SK-MEL-5 (cell line): Measurements from ENCODE around the gene FAU. TPM values are rescaled to one million over a fixed set of nuclear protein-coding genes. Genes with fewer than 3 reads are reported as not detected.
"Not testable (repeated sequence)": the region's sequence is repeated elsewhere in the genome, so short reads cannot be mapped to it uniquely, and the experiment has no call there.

ENCODE experiments used
- DNase-seq: peaks from one replicate; pipeline ENCODE4 v3.0.0-alpha.2; 2016; ENCODE audit warnings: low read depth, low spot score
- in situ Hi-C: cut with HindIII; loops from 2 replicates; pipeline ENCODE4 v1.10.0; 2016; ENCODE audit warnings: low sequenced_read_pairs, high pct_unique_total_duplicates, low pct_unique_long_range_greater_than_20kb
- polyA plus RNA-seq, 2 experiments: library from polyadenylated mRNA; depleted of rRNA; stranded (reverse); fragments of >200 nt; gene quantifications; 2 replicates each; pipeline ENCODE4 v1.2.3, GENCODE V29; 2015
- total RNA-seq: library from RNA; depleted of rRNA; stranded (reverse); fragments of >200 nt; shearing (Covaris generic); gene quantifications from 2 replicates; pipeline ENCODE4 v1.2.3, GENCODE V29; 2014; rRNA removed

FAU gene
- total RNA-seq, result 196 and 229 TPM in 2 replicates
- 240 and 425 TPM in 2 replicates for polyA plus RNA-seq (2015; cell fraction: cytosol; rRNA removed)
- 34.5 and 47.6 TPM in 2 replicates for polyA plus RNA-seq (2015; cell fraction: nucleus; rRNA removed)

DNA sequence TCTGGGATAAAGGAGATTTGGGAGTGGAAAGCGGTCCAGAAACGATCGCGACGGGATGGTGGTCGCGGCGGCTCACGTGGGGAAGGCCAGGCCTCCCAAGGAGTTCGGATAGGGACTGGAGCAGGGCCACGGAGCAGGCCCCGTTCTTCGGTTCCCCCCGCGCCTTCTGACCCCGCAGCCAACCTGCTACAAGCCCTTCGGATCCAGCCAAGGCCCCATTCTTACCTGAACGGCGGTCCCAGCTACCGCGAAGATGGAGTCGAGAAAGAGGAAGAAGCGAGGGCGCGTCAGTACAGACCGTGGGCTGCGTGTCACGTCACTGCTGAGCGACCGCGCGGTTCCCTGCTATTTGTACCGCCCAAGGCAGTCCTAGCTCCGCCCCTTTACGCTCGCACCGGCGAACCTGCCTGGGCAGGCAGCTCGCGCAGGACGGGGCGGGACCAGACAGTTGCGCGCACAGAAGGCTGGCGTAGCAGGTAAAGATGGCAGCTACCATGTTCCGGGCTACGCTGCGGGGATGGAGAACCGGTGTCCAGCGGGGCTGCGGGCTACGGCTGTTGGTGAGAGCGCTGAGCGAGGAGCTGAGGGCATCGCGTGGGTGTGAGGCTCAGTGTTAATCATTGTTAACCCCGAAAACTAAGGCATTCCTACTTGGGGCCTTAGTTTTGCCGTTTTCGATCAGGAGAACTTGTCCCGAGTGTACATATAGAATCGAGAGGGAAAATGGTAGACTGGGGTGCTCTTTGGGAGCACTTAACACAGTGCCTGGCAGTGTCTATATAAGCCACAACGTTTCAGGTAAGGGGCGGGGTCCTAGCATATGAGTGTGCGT, at the start of gene FAU, which contains the start of gene MRPL49:
FAU (minus strand) TSS at position 270 of the 832 bp plus-strand sequence. CDS start 321 bp downstream, outside the sequence.
MRPL49 (plus strand) TSS at position 457 of the 832 bp plus-strand sequence; CDS start at position 483, 26 bp downstream.
- in situ Hi-C loops, result no loop called here
- DNase-seq, result peak; percentile 96

DNA sequence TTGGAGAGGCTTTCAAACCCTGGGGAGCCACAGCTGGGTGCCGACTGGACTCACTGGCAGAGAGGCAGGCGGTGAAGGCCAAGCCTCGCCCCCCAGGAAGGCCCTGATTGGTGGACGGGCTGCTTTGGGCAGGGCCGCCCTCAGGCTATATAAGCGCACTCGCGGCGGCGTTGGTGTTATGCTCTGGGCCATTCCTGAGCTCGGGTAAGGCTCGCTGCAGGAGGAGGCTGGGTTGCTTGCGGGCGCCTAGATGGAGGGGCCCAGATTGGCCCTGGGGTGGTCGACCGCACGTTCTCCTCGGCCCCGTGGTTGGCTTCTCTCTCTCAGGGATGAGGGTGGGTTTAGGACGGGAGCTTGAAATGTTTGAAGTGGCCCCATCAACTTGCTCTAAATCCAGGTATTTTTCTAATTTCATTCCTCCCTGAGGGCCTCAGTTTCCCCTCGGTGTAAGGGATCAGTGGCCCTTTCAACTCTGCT, 48.2 kb upstream of the FAU start, which contains the start of gene SPDYC:
SPDYC (plus strand) TSS at position 176 of the 477 bp plus-strand sequence. CDS start 1,125 bp downstream, outside the sequence.
- DNase-seq, result no peak
- in situ Hi-C loops, result no loop called here

DNA sequence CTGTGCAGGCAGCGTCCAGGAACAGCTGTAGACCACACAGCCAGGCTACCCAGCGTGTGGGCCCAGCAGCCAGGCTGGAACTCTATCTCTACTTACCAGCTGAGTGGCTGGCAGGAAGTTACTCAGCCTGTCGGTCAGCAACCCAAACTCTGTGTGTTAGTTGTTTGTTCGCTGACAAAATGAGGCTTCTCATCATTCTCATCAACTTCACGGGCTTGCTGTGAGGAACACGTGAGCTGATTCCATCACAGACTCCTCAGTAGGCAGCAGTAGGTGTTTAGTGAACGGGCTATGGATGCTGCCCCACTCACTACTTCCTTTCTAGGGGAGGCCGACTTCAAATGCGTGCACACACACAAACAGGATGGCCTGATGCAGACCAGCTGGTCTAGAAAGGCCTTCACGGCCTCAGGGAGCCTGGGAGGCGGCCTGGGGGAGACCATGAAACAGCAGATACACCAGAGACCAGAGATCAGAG, 47.3 kb upstream of the FAU start:
- in situ Hi-C loops, result no loop called here
- DNase-seq, result no peak

DNA sequence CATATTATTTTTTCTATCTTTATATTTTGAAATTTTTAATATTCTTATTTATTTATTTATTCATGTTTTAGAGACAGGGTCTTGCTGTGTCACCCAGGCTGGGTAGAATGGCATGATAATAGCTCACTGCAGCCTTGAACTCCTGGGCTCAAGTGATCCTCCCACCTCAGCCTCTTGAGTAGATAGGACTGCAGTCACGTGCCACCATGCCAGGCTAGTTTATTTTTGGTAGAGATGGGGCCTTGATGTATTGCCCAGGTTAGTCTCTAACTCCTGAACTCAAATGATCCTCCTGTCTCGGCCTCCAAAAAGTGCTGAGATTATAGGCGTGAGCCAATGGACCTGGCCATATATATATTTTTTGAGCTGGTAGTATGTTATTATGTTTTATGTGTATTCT, 45.7 kb upstream of the FAU start:
- no peak for DNase-seq
- in situ Hi-C loops, result no loop called here

DNA sequence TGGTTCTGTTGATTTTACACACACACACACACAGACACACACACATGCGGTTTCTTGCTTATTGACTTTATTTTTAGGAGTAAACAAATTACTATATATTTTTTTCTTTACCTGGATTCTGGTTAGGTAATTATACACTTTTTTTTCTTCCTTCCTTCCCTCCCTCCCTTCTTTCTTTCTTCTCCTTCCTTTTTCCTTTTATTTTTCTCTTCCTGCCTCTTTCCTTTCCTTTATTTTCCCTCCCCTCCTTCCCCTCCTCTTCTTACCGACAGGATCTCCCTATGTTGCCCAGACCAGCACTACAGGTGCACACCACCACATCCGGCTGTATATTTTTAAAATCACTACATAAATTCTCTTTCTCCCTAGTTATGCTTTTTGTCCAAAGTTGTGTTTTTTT, 45.0 kb upstream of the FAU start:
- DNase-seq, result no peak
- in situ Hi-C loops, result no loop called here

DNA sequence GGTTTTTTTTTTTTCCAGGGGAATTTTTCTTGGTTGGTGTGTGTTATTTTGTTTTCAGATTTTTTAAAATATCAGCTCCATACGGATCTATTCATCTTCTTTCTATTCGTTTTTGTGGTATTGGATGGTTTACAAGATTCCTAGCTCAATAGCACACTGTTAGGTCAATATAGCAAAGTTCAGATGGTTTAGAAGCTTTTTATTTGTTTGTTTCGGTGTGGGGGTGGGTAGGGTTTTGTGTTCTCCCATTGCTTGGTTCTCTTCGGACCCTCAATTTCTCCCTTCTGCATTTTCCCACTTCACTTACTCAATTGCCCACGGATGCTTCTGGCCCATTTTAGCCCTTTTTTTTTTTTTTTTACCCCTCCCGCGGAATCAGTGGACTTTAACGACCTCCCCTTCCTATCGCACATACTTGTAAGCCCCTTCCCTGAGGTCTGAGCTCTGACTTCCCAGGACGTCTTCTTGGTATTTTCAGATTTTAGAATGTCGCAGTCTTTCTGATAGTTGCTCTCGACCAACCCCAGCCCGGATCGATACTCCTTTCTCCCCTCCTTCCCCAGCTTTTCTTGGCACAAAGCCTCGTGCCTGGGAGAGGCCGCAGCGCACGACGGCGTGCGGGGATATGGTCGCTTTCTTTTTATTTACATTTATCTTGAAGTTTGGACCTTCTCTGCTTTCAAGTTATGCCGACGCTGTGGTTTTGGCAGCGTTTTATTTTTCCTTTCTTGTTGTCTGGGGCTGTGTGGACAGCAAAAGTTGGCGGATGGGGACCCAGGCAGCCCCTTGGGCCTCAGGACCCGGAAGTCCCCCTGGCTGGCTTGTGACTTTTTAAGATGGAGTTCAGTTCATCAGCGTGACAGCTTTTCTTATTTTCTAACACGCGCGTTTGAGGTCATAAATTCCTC, 43.7 kb upstream of the FAU start:
- no peak for DNase-seq
- in situ Hi-C loops, result no loop called here

DNA sequence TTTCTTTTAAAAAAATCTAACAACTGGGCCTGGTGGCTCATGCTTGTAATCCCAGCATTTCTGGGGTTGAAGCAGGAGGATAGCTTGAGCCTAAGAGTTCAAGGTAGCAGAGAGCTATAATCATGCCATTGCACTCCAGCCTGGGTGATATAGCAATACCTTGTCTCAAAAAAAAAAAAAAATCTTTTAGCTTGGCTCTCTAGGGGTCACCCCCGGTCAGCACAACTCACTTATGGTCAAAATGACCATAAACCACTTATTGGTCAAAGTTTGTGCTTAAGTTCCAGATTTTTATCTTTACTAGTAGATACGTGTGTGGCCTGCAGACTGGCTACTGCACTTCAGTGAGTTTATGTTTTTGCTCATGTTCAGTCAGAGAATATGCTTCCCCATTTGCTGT, 41.8 kb upstream of the FAU start:
- DNase-seq, result no peak

DNA sequence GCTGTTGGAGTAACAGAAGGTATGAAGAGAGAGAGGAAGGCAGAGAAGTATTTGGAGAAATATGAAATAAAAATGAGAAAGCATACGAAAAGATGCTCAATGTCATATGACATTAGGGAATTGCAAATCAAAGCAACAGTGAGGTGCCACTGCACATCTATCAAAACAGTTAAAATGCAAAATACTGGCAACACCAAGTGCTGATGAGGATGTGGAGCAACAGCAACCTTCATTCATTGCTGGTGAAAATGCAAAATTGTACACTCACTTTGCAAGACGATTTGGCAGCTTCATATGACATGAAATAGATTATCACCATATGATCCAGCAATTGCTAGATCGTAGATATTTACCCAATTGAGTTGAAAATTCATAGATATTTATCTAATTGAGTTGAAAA, 38.7 kb upstream of the FAU start:
- DNase-seq, result no peak
- in situ Hi-C loops, result no loop called here

More for the DNA sequence above, 41.8 kb upstream of the FAU start:
- in situ Hi-C loops, result no loop called here

DNA sequence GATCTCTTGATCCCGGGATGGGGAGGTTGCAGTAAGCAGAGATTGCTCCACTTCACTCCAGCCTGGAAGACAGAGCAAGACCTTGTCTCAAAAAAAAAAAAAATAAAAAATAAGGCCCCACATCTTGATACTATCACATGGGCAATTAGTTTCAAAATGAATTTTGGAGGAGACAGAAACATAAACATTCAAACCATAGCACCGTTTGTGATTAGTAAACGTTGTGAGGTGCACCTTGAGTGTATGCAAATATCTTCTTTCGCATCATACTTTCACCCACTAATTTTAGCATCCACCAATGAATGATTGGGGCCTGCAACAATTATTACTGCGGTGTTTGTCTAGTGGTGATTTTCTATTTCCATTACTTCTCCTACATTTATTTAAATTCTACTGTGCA, 37.1 kb upstream of the FAU start:
- no peak for DNase-seq
- in situ Hi-C loops, result no loop called here

DNA sequence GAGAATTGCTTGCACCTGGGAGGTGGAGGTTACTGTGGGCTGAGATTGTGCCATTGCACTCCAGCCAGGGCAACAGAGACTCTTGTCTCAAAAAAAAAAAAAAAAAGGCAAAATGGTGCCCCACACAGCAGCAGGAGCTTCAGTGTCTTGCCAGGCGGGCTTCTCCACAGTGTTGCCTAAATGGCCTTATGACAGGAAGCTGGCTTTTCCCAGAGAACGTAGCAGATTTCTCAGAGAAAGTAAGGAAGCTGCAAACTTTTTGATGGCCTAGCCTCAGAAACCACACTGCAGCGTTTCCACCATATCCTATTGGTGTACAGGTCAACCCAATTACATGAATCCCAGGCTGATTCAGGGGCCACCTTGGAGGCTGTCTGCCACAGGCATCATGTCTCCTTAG, 35.4 kb upstream of the FAU start:
- no peak for DNase-seq
- in situ Hi-C loops, result no loop called here

DNA sequence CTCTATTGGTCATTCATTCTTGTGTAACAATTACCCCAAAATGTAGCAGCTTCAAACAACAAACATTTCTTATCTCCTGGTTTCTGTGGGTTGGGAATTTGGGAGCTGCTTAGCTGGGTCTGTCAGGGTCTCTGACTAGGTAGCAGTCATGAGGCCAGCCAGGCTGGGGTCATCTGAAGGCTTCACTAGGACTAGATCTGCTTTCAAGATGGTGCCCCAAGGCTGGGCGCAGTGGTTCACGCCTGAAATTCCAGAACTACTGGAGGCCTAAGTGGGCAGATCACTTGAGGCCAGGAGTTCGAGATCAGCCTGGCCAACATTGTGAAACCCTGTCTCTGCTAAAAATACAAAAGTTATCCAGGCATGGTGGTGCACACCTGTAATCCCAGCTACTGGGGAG, 35.0 kb upstream of the FAU start:
- in situ Hi-C loops, result no loop called here
- DNase-seq, result no peak

DNA sequence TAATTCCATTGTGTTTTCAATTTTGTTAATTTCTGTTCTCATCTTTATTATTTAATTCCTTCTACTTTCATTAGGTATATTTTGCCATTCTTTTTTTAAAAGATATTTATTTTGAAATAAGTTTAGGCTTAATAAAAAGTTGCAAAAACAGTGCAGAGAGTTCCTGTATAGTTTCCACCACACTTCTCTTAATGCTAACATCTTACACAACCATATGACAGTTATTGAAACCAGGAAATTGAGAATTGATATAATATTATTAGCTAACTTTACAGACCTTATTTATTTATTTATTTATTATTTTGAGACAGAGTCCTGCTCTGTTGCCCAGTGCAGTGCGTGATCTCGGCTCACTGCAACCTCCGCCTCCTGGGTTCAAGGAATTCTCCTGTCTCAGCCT, 34.3 kb upstream of the FAU start:
- DNase-seq, result no peak
- in situ Hi-C loops, result no loop called here

DNA sequence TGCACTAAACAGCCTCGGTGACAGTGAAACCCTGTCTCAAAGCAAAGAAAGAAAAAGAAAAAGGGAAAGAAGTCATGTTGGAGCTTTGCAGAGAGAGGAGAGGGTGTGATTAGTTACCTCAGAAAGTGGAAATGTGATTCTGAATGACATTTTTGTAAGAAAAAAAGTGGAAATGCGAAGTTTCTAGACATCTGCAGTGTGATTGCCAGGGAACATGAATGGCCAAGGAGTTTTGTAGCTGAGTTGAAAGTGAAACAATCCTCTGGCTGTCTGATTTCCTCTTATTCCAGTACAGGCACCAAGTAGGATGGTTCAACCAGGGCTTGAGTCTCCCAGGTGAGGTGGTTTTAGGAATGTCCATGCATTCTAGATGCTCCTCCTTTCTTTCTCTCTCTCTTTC, 30.2 kb upstream of the FAU start:
- DNase-seq, result no peak
- in situ Hi-C loops, result no loop called here

DNA sequence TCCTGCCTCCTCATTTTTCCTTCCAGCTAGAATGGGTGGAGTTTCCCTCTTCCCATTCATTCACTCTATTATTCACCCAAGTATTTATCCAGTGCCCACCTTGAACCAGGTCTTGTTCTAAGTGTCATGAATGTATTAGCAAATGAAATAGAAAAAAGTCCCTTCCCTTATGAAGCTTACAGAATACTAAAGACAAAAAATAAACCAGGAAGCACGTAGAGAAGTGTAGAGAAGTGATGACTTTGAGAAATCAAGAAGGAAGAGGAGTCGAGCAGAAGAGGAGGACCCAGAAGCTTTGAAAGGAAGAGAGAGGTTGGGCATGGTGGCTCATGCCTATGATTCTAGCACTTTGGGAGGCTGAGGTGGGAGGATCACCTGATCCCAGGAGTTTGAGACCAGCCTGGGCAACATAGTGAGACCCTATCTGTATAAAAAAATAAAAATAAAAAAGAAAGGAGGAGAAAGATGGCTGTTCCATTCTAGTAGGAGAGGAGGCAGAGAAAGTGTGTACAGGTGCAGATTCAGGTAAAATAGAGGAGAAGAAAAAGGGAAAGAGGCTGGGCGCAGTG, 29.5 kb upstream of the FAU start:
- in situ Hi-C loops, result no loop called here
- no peak for DNase-seq

DNA sequence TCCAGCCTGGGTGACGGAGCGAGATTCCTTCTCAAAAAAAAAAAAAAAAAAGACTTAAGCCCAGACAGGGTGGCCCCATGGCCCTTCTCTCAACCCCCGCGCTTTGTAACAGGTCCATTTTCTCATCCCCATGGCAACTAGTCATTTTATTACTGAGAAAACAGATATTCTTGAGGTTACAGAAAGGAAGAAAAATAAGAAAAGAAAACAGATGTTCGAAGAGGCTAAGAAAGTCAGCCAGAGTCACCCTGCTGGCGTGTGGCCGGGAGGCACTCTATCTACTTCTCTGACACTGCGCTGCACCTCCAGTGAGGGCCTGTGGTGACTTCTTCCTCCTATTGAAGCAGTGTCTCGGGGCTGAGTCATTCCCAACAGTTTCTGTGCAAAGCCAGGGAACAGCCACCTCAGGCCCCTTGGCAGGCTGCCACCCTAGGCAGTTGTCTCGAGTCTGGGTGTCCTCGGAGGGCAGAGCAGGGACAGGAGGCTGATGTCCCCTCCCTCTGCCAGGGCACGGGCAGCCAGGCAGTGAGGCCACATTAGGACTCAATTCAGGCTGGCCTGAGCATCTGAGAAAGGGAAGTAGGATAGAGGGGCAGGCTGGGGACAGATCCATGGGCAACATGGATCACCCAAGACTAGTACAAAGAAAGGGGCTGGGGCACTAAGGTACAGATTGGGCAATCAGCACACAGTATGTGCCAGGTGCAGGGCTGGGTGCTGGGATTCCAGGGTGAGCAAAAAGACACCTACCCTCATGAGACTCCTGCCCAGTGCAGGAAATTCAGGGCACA, 28.8 kb upstream of the FAU start:
- in situ Hi-C loops, result no loop called here
- peak; percentile 4 for DNase-seq

DNA sequence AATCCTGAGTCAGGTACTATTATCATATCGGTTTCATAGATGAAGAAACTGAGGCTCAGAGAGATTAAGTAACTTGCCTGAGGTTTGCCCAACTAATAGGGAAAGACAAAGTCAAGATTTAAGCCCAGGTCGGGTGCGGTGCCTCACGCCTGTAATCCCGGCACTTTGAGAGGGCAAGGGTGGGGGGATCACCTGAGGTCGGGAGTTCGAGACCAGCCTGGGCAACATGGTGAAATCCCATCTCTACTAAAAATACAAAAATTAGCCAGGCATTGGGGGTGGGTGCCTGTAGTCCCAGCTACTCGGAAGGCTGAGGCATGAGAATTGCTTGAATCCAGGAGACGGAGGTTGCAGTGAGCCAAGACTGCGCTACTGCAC, 28.2 kb upstream of the FAU start:
- DNase-seq, in situ Hi-C loops: not testable (repeated sequence)

DNA sequence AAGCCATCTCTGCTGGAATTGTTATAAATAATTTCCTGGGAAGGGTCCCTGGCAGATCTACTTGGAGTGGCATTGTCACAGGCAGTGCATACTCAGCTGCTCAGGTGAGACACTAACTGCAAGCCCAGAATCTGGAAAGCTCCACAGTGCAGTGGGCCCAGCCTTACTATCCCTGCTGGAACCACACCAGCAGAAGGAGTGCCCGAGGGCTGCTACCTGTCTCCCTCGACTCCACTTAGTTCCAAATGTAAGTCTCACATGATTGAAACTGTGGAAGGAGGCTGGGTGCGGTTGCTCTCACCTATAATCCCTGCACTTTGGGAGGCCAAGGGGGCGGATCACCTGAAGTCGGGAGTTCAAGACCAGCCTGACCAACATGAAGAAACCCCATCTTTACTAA, 26.7 kb upstream of the FAU start:
- no peak for DNase-seq
- in situ Hi-C loops, result no loop called here
